OCI-LY1 (cell line): Measurements from ENCODE around the gene RGPD3.
"Not testable (repeated sequence)": the region's sequence is repeated elsewhere in the genome, so short reads cannot be mapped to it uniquely, and the experiment has no call there.

Experiments used
- H2AFZ ChIP-seq: fragments of 200-600 bp; sonication (generic), shearing (Covaris generic); 2 replicates; pipeline ENCODE4 v1.6.0; 2014; ENCODE audit warnings: antibody characterized with exemption, mild to moderate bottlenecking, low read length
- H3F3A ChIP-seq: fragments of 200-600 bp; sonication (generic), shearing (Covaris generic); 2 replicates; pipeline ENCODE4 v1.6.0; 2014; ENCODE audit warnings: mild to moderate bottlenecking, antibody characterized with exemption, low read length, moderate library complexity; ENCODE audit not compliant: insufficient read depth
- H3K27ac ChIP-seq: fragments of 200-600 bp; sonication (generic); 2 replicates; pipeline ENCODE4 v1.5.1; 2014; ENCODE audit warnings: low read length, mixed run types, mild to moderate bottlenecking, low read depth; ENCODE audit not compliant: poor library complexity, severe bottlenecking
- H3K27me3 ChIP-seq: fragments of 200-600 bp; sonication (generic); 2 replicates; pipeline ENCODE4 v1.6.0; 2014; ENCODE audit warnings: antibody characterized with exemption, mild to moderate bottlenecking, low read length, moderate library complexity; ENCODE audit not compliant: insufficient read depth
- H3K36me3 ChIP-seq: fragments of 200-600 bp; sonication (generic); 2 replicates; pipeline ENCODE4 v1.6.1; 2014; ENCODE audit warnings: mild to moderate bottlenecking, antibody characterized with exemption, low read length, moderate library complexity, mixed read lengths; ENCODE audit not compliant: insufficient read depth
- H3K4me1 ChIP-seq: fragments of 200-600 bp; sonication (generic); 2 replicates; pipeline ENCODE4 v1.5.1; 2014; ENCODE audit warnings: mild to moderate bottlenecking, low read length, moderate library complexity; ENCODE audit not compliant: insufficient read depth, severe bottlenecking
- H3K4me2 ChIP-seq: fragments of 200-600 bp; sonication (generic), shearing (Covaris generic); 2 replicates; pipeline ENCODE4 v1.6.1; 2014; ENCODE audit warnings: low read length
- H3K4me3 ChIP-seq: fragments of 200-600 bp; sonication (generic); 2 replicates; pipeline ENCODE4 v1.5.1; 2014; ENCODE audit warnings: low read length, low read depth, mild to moderate bottlenecking, mixed read lengths; ENCODE audit not compliant: poor library complexity, severe bottlenecking
- H3K79me2 ChIP-seq: fragments of 200-600 bp; shearing (Covaris generic); 2 replicates; pipeline ENCODE4 v1.6.1; 2016; ENCODE audit warnings: mixed run types, low read length, mixed read lengths; ENCODE audit not compliant: insufficient read depth
- H3K9ac ChIP-seq: fragments of 200-600 bp; sonication (generic), shearing (Covaris generic); 2 replicates; pipeline ENCODE4 v1.6.1; 2014; ENCODE audit warnings: mild to moderate bottlenecking, low read length, mixed read lengths
- H3K9me2 ChIP-seq: fragments of 200-600 bp; sonication (generic), shearing (Covaris generic); 2 replicates; pipeline ENCODE4 v1.6.1; 2014; ENCODE audit warnings: low read depth, mild to moderate bottlenecking, low read length, mixed read lengths
- H3K9me3 ChIP-seq: fragments of 200-600 bp; shearing (Covaris generic); 2 replicates; pipeline ENCODE4 v1.6.1; 2014; ENCODE audit warnings: low read length, mixed read lengths
- H4K20me1 ChIP-seq: fragments of 200-600 bp; sonication (generic), shearing (Covaris generic); 2 replicates; pipeline ENCODE4 v1.6.0; 2016; ENCODE audit warnings: mild to moderate bottlenecking, low read length; ENCODE audit not compliant: insufficient read depth

RGPD3 gene

DNA sequence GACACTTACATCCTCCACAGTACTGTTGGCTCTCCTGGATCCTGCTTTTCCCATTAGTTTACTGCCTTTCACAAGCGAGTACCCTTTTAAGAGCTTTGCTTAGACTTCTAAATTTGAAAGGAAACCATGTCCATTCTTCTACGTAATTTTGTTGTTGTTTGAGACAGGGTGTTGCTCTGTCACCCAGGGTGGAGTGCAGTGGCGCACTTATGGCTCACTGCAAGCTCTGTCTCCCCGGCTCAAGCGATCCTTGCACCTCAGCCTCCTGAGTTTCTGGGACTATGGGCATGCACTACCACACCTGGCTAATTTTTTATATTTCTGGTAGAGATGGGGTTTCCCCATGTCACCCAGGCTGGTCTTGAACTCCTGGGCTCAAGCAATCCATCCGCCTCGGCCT lies 43.7 kb upstream of the RGPD3 start:
- not testable (repeated sequence) for H3K9me2 ChIP-seq, H4K20me1 ChIP-seq, H3K36me3 ChIP-seq, H3F3A ChIP-seq, H3K4me2 ChIP-seq, H3K9me3 ChIP-seq, H3K9ac ChIP-seq, H3K79me2 ChIP-seq, H3K4me1 ChIP-seq, H2AFZ ChIP-seq, H3K4me3 ChIP-seq, H3K27me3 ChIP-seq
- peak overlapping the region; percentile 40 for H3K27ac ChIP-seq

DNA sequence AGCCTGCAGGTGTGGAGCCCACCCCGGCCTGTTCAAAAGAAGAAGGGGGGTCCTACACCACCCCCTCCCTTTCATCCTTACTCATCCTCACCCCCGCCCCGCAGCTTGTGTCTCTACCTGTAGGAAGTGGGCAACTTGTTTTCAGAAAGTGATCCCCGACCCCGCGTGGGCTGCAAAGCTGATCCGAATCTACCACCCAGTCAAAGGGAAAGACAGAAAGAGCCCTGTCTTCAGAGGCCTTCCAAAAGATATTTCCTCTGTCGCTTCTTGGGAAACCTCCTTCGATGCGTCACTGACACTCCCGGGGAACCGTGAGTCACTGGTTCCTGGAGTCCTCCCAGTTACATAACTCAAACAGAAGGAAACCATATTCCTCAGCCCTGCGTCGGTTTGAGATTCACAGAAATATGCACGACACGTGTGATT lies 43.3 kb upstream of the RGPD3 start:
- not testable (repeated sequence) for H3K9me2 ChIP-seq, H3F3A ChIP-seq, H3K4me2 ChIP-seq, H3K36me3 ChIP-seq, H3K79me2 ChIP-seq, H3K4me3 ChIP-seq, H3K9ac ChIP-seq, H3K27me3 ChIP-seq, H3K9me3 ChIP-seq, H2AFZ ChIP-seq, H4K20me1 ChIP-seq, H3K4me1 ChIP-seq
- peak overlapping the region; percentile 40 for H3K27ac ChIP-seq

DNA sequence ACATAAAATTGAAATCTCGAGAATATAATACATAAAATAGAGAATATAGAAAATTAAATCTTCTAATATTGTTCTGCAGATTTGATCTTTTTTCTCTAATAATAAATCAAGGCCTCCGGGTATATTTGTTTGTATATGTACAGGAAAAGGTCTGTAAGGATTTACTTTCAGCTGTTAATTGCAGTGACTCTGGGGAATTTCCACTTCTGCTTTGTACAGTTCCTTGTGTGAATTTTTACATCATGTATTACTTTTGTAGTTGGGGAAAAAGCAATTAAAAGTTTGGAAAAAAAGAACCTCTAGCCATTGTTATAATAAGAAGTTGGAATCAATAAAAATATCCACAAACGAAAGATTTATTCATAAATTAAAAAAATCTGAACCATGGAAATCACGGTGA lies 42.6 kb upstream of the RGPD3 start:
- not testable (repeated sequence) for H3K4me1 ChIP-seq, H3K27me3 ChIP-seq, H3K4me3 ChIP-seq, H4K20me1 ChIP-seq, H3K9ac ChIP-seq, H3K9me2 ChIP-seq, H3K36me3 ChIP-seq, H3K9me3 ChIP-seq, H3F3A ChIP-seq, H2AFZ ChIP-seq, H3K4me2 ChIP-seq, H3K79me2 ChIP-seq
- H3K27ac ChIP-seq: peak overlapping the region; percentile 40

DNA sequence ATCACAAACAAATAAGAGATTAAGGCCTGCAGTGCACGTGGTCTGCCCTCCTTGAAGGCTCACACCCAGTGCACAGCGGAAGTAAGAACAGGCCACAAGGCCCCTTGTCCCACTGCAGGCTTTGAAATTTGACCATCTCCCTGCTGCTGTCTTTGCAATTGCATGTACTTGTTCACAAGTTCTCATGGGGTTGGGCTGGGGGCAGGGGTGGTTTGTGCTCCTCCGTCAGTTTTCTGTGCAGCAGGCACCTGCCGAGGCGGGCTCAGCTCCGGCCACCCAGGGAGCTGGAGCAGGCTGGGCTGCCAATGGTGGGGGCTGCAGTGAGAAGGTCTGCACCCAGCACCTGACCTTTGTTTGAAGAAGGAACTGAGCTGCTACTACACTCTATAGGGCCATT lies 41.2 kb upstream of the RGPD3 start:
- not testable (repeated sequence) for H2AFZ ChIP-seq, H3K79me2 ChIP-seq, H3K27me3 ChIP-seq, H3K4me2 ChIP-seq, H3K4me3 ChIP-seq, H3F3A ChIP-seq, H3K9me2 ChIP-seq, H3K9me3 ChIP-seq, H4K20me1 ChIP-seq, H3K9ac ChIP-seq, H3K4me1 ChIP-seq, H3K36me3 ChIP-seq
- H3K27ac ChIP-seq: peak overlapping the region; percentile 70

DNA sequence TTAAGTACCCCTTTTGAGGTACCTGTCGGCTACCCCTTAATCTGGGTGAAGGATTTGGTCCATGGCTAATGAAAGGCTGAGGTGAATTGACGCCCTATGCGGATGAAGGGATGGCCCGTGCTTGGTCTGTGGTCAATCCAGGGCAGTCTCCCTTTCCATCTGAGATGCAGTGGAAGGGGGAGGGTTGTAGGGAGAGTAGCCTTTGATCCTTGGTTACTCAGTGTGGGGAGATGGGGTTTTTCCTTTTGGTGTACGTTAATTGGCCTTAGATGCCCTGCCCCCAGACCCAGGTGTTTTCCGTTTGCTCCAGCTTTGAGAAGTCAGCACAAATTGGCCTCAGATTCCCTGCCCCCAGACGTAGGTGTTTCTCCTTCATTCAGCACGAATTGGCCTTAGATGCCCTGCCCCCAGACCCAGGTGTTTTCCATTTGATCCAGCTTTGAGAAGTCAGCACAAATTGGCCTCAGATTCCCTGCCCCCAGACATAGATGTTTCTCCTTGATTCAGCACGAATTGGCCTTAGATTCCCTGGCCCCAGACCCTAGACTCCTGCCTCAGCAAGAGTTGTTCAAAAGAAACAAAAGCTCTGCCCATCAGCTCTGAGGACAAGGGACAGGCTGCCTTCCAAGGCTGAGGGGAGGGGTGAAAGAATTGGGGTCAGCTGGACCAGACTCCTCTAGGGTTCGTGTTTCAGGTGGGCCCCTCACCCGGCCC lies 40.6 kb upstream of the RGPD3 start:
- H4K20me1 ChIP-seq, H3K9ac ChIP-seq: not testable (repeated sequence)

DNA sequence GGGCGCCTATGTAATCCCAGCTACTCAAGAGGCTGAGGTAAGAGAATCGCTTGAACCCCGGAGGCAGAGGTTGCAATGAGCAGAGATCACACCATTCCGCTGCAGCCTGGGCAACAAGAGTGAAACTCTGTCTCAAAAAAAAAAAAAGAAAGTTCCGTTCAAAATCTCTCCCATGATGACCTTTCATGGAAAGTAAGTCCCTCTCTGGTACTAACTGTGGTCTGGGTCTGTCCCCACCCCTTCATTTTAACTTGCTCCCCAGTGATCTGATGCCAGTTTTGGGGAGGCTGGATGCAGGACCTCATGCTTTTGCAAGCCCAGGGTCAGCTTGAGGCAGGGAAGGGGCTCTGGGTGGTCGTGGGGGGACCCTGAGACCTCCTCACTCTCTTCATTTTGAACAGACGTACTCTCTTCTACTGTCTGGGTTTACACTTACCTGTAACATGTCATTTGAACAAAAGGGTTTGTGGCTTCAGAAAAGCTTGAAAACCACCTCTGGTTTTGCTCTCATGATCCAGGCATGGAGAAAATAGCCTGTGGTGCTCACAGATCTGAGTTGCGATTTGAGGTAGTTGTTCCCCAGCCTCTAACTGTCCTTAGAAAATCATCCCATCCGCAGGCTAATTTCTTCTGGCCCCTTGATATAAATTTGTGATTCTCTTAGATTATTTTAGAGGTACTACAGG lies 37.9 kb upstream of the RGPD3 start:
- not testable (repeated sequence) for H3K79me2 ChIP-seq, H3F3A ChIP-seq, H3K4me3 ChIP-seq, H3K27me3 ChIP-seq, H3K4me1 ChIP-seq, H2AFZ ChIP-seq, H4K20me1 ChIP-seq, H3K9me2 ChIP-seq, H3K9me3 ChIP-seq, H3K9ac ChIP-seq, H3K4me2 ChIP-seq, H3K36me3 ChIP-seq
- peak overlapping the region; percentile 63 for H3K27ac ChIP-seq

More for the DNA sequence above, 40.6 kb upstream of the RGPD3 start:
- not testable (repeated sequence) for H3K4me3 ChIP-seq, H3K9me3 ChIP-seq, H3K36me3 ChIP-seq, H3K9me2 ChIP-seq, H3F3A ChIP-seq, H3K4me2 ChIP-seq, H2AFZ ChIP-seq, H3K79me2 ChIP-seq, H3K4me1 ChIP-seq, H3K27me3 ChIP-seq
- H3K27ac ChIP-seq: peak overlapping the region; percentile 70

DNA sequence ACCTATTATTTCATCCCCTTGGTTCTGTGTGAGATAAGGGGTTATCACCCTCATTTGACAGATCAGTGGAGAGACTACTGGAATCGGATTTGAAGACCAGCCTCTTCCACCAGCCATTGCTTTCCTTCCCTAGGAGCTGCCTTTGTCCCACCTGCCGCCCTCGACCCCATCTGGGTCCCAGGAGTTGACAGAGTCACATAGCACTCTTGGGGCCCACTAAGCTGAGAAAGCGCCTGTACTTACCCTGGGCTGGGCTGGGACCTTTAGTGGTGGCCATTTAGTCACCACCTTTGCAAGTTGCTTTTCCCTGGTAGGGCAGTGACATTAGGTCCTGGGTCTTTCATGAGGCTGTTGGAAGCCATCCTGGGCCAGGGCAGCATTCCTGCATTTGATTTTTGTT lies 36.6 kb upstream of the RGPD3 start:
- H3K9ac ChIP-seq, H3K4me2 ChIP-seq, H4K20me1 ChIP-seq, H3K9me2 ChIP-seq, H3K27me3 ChIP-seq, H3K4me3 ChIP-seq, H3K79me2 ChIP-seq, H3F3A ChIP-seq, H3K36me3 ChIP-seq, H3K9me3 ChIP-seq, H2AFZ ChIP-seq, H3K4me1 ChIP-seq: not testable (repeated sequence)
- peak overlapping the region; percentile 23 for H3K27ac ChIP-seq
